ENCODE measurements around the gene STARD3. TPM values are rescaled to one million over a fixed set of nuclear protein-coding genes. Genes with fewer than 3 reads are reported as not detected.

The STARD3 gene
- total and polyA plus RNA-seq, 2 of the 13 experiments (the other 11 are each of a cell fraction or from before 2014, with no cell fraction given) = 34.6 to 100 TPM

GRCh38 chr17:39617446-39618245 lies 19.3 kb upstream of the STARD3 start:
- in situ Hi-C loops (cut with HindIII; ENCODE audit: extremely low pct_ligation_motif_present, low pct_unique_long_range_greater_than_20kb) = no loop called here
- BruUV-seq (replicated peaks) = no TSS peak
- Histone ChIP-seq H3K79me2 (ENCODE audit: insufficient read depth, low read length) (no peaks in the 10 kb centered on the region), H3K4me2 (ENCODE audit: low read depth, low read length) (peak overlapping the region; percentile 92), H3K9me3 (ENCODE audit: low read length) (no peaks in the 10 kb centered on the region), H3K4me3 (replicated peaks in 1 of 3; ENCODE audit: insufficient read depth in 1 of 3, low read depth in 2 of 3, low read length in 3 of 3) (peak overlapping the region; percentile 57 to 70 (median 65); a peak in 4 of 6 replicates), H3K27ac (ENCODE audit: extremely low read length, insufficient read depth, low read length) (no peak overlapping the region), H4K20me1 (ENCODE audit: insufficient read depth, low read length) (no peaks in the 10 kb centered on the region), H3K36me3 (replicated peaks in 1 of 2; ENCODE audit: control insufficient read depth in 1 of 2, insufficient read depth in 2 of 2, low read length in 2 of 2) (no peaks in the 10 kb centered on the region), H3K27me3 (ENCODE audit: control insufficient read depth in 1 of 2, insufficient read depth in 2 of 2, low read length in 2 of 2) (peaks cover 8 to 62% of the 10 kb centered on the region in 2 experiments), H3K4me1 (ENCODE audit: insufficient read depth, low read length) (peaks cover 27% of the 10 kb centered on the region), H2AFZ (ENCODE audit: low read length) (no peak overlapping the region), H3K9ac (ENCODE audit: insufficient read depth, low read depth, low read length) (no peak overlapping the region)
- CTCF ChIA-PET (ENCODE audit: low intra/inter-chr PET ratio, low total read pairs) = no interaction called here
- no peak for DNase-seq (ENCODE audit: low spot score)
- no peak for FAIRE-seq
- ATAC-seq = no peak
- POLR2A ChIA-PET = interaction anchor here (1.3 to 1.7 kb wide), 3 partner anchors 78 to 288 kb away, joined by 3 to 5 read pairs (median 3); no protein-coding TSS in a partner anchor
- WGBS (ENCODE audit: low lambda C conversion rate) = 6% methylated on average over 19 of the region's 79 CpGs
- intact Hi-C loops (cut with micrococcal nuclease; ENCODE audit: unreplicated experiment) = no loop called here
- peak; percentile 58 for TF ChIP-seq ZNF777 (CRISPR knock-in tag; IDR thresholded peaks at IDR 0.05)
- TF ChIP-seq ZNF629 (CRISPR knock-in tag; conservative IDR thresholded peaks at IDR 0.05) = peak; percentile 60
- TF ChIP-seq MAZ (IDR thresholded peaks at IDR 0.05; ENCODE audit: borderline replicate concordance, low read depth, low read length) = no peak
- peak; percentile 38; the same call in 1 of the 2 replicates for TF ChIP-seq MAZ (CRISPR knock-in tag; IDR thresholded peaks at IDR 0.05; ENCODE audit: low read depth)
- TF ChIP-seq ZNF318 (CRISPR knock-in tag; IDR thresholded peaks at IDR 0.05) = no peak
- TF ChIP-seq ZFP36 (IDR thresholded peaks at IDR 0.05; ENCODE audit: borderline replicate concordance, low read depth, low read length, partially characterized antibody) = peak; percentile 96
- TF ChIP-seq LRRFIP1 (CRISPR knock-in tag; conservative IDR thresholded peaks at IDR 0.05) = no peak
- TF ChIP-seq GABPB1 (CRISPR knock-in tag; IDR thresholded peaks at IDR 0.05) = peak; percentile 57; the same call in 1 of the 2 replicates
- peak; percentile 32; the same call in 1 of the 2 replicates for TF ChIP-seq HOXA3 (CRISPR knock-in tag; IDR thresholded peaks at IDR 0.05)
- 0 out of 2 replicates have a peak, but pooled peaks have one; percentile 42 for TF ChIP-seq TFDP2 (CRISPR knock-in tag; IDR thresholded peaks at IDR 0.05)
- TF ChIP-seq BHLHE40 (IDR thresholded peaks at IDR 0.05; ENCODE audit: low read length) = peak; percentile 78

Measured in HepG2 (cell line).